Type B pancreatic cell (in vitro differentiated cells): Measurements from ENCODE around the gene FNDC8. TPM values are rescaled to one million over a fixed set of nuclear protein-coding genes. Genes with fewer than 3 reads are reported as not detected.
"Not testable (repeated sequence)": the region's sequence is repeated elsewhere in the genome, so short reads cannot be mapped to it uniquely, and the experiment has no call there.

Experiments
- DNase-seq: peaks from one replicate; pipeline ENCODE4 v3.0.0; 2021; ENCODE audit warnings: mixed read lengths; ENCODE audit not compliant: unreplicated experiment; ENCODE audit errors: extremely low spot score
- H3K27ac Mint-ChIP-seq: 2 replicates; pipeline ENCODE4 v1.8.0; 2021; ENCODE audit warnings: mild to moderate bottlenecking, mixed read lengths
- H3K27me3 Mint-ChIP-seq: 2 replicates; pipeline ENCODE4 v1.8.0; 2021; ENCODE audit warnings: mixed read lengths
- H3K36me3 Mint-ChIP-seq: 2 replicates; pipeline ENCODE4 v1.8.0; 2021; ENCODE audit warnings: mixed read lengths
- H3K4me1 Mint-ChIP-seq: one replicate; pipeline ENCODE4 v1.8.0; 2021; ENCODE audit warnings: mixed read lengths; ENCODE audit not compliant: unreplicated experiment
- H3K4me3 Mint-ChIP-seq: 2 replicates; pipeline ENCODE4 v1.8.0; 2021; ENCODE audit warnings: mild to moderate bottlenecking, mixed read lengths
- H3K9me3 Mint-ChIP-seq: 2 replicates; pipeline ENCODE4 v1.8.0; 2021; ENCODE audit warnings: mixed read lengths
- CTCF ChIP-seq: fragments of 200-600 bp; sonication (generic); conservative IDR thresholded peaks from 2 replicates; pipeline ENCODE4 v1.5.0; 2021; ENCODE audit warnings: antibody characterized with exemption, mild to moderate bottlenecking
- total RNA-seq: library from RNA; stranded (reverse); gene quantifications from 2 replicates; pipeline ENCODE4 v1.2.1, GENCODE V29; 2021; ENCODE audit warnings: low replicate concordance

The FNDC8 gene
- total RNA-seq, 1 donor from 2014 or later: not detected

DNA sequence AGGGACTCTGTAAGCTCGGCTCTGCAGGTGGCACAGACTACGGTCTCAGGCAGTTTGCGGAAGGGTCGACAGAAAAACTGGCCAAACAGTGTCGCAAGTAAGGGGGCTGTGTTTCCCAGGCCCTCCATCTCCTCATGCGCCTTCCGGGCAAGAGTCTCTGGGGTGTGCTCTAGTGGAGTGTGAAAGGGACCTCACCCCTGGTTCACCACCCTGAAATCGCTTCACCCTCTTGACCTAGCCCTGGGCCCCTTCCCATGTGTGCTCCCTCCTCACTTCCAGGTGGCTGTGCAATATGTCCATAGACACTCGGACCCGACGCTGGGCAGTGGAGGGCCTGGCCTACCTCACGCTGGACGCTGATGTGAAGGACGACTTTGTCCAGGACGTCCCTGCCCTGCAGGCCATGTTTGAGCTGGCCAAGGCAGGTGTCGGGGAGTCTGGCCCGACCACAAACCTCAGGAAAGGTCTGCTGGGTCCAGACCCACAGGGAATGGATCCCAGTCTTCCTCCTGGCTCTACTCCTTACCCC is 48.5 kb downstream of the FNDC8 start:
- no peak for DNase-seq
- no peak for TF ChIP-seq CTCF
- Mint-ChIP-seq H3K27ac (no peak overlapping the region), H3K4me3 (no peak overlapping the region), H3K9me3 (no peaks in the 10 kb centered on the region), H3K36me3 (no peaks in the 10 kb centered on the region), H3K27me3 (no peaks in the 10 kb centered on the region), H3K4me1 (no peaks in the 10 kb centered on the region)

DNA sequence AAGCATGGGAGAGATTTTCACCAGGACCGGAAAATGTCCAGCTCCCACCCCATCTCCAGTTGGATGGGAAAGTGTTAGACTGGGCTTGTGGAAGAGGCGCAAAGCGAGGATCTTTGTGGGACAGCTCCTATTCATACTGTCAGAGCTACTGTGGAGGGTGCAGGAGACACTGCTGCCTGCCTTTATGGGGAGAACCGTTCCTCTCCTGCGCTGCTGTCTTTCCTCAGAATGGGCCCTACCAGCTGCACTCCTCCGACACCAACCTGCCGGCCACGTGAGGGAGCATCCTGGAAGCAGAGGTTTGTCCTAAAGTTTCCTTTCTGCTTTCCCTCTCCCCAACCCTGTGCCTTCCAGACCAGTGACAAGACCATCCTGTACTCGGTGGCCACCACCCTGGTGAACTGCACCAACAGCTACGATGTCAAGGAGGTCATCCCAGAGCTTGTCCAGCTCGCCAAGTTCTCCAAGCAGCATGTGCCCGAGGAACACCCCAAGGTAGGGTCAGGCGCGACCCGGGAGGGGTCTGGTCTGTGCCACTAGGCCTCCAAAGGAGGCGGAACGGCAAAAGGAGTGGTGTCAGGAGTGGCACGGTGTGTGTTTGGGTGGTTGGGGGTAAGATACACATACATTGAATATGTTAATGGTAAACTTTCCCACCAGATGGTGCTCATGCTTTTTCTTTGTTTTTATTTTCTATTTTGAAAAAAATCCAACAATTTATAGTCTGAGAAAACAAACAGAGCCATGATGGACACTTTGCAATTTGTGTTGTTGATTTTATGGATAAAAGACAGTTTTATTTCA is 49.8 kb downstream of the FNDC8 start:
- Mint-ChIP-seq H3K4me1 (no peaks in the 10 kb centered on the region), H3K9me3 (no peaks in the 10 kb centered on the region)

GRCh38 chr17:35171834-35172233 is 50.4 kb downstream of the FNDC8 start:
- no peak overlapping the region for H3K4me3 Mint-ChIP-seq
- H3K27ac Mint-ChIP-seq: no peak overlapping the region
- H3K36me3 Mint-ChIP-seq: no peaks in the 10 kb centered on the region
- no peaks in the 10 kb centered on the region for H3K9me3 Mint-ChIP-seq
- no peaks in the 10 kb centered on the region for H3K4me1 Mint-ChIP-seq
- DNase-seq: no peak
- peaks cover 7% of the 10 kb centered on the region for H3K27me3 Mint-ChIP-seq
- TF ChIP-seq CTCF: no peak

More for the DNA sequence above, 49.8 kb downstream of the FNDC8 start:
- no peak for TF ChIP-seq CTCF
- no peaks in the 10 kb centered on the region for H3K36me3 Mint-ChIP-seq
- no peak overlapping the region for H3K27ac Mint-ChIP-seq
- H3K4me3 Mint-ChIP-seq: no peak overlapping the region
- no peak for DNase-seq
- H3K27me3 Mint-ChIP-seq: peaks cover 7% of the 10 kb centered on the region

DNA sequence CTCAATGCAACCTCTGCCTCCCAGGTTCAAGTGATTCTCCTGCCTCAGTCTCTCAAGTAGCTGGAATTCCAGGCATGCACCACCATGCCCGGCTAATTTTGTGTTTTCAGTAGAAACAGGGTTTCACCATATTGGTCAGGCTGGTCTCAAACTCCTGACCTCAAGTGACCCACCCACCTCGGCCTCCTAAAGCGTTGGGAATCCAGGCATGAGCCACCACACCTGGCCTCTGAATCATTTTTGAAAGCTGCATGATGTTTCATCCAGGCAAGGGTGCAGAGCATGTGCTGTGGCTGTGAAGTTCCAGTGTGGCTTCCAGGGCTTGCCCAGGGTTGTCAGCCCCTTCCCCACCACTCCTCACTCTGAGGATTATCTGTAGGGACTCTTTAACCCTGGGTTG is 50.9 kb downstream of the FNDC8 start:
- not testable (repeated sequence) for H3K27me3 Mint-ChIP-seq, H3K27ac Mint-ChIP-seq, H3K9me3 Mint-ChIP-seq, H3K36me3 Mint-ChIP-seq, H3K4me3 Mint-ChIP-seq, DNase-seq, H3K4me1 Mint-ChIP-seq

GRCh38 chr17:35174835-35175334 is 53.5 kb downstream of the FNDC8 start:
- H3K36me3 Mint-ChIP-seq: no peaks in the 10 kb centered on the region
- no peak for TF ChIP-seq CTCF
- H3K9me3 Mint-ChIP-seq: no peaks in the 10 kb centered on the region
- peaks cover 7% of the 10 kb centered on the region for H3K27me3 Mint-ChIP-seq
- H3K27ac Mint-ChIP-seq: no peak overlapping the region
- no peak overlapping the region for H3K4me3 Mint-ChIP-seq
- DNase-seq: no peak
- H3K4me1 Mint-ChIP-seq: no peaks in the 10 kb centered on the region

- H3K36me3 Mint-ChIP-seq: no peaks in the 10 kb centered on the region
- H3K27ac Mint-ChIP-seq: no peak overlapping the region
- peaks cover 7% of the 10 kb centered on the region for H3K27me3 Mint-ChIP-seq
- no peaks in the 10 kb centered on the region for H3K9me3 Mint-ChIP-seq
- no peak overlapping the region for H3K4me3 Mint-ChIP-seq
- TF ChIP-seq CTCF: no peak
- H3K4me1 Mint-ChIP-seq: no peaks in the 10 kb centered on the region
- DNase-seq: no peak
These were observed 54.4 kb downstream of the FNDC8 start for GRCh38 chr17:35175638-35176415.
